Thyroid gland (tissue), 4 donors: Measurements from ENCODE around the gene TOGARAM1. TPM values are rescaled to one million over a fixed set of nuclear protein-coding genes. Genes with fewer than 3 reads are reported as not detected.

ENCODE experiments used
- DNase-seq, 2 donors: peaks; one replicate each; pipeline ENCODE4 v3.0.0-alpha.2; 2019
- H3K27ac ChIP-seq, 3 donors: fragments of 200-600 bp; sonication (generic); 1 replicate in 2 of 3; 2 replicates in 1 of 3; pipeline ENCODE4 v1.5.1; 2016 to 2019; ENCODE audit warnings: mild to moderate bottlenecking in 1 of 3, moderate library complexity in 1 of 3
- H3K27me3 ChIP-seq: fragments of 200-600 bp; sonication (generic); one replicate; pipeline ENCODE4 v1.5.1; 2019
- H3K36me3 ChIP-seq, 2 donors: fragments of 200-600 bp; sonication (generic); one replicate each; pipeline ENCODE4 v1.5.1; 2016 to 2019
- H3K4me1 ChIP-seq, 2 donors: fragments of 200-600 bp; sonication (generic); one replicate each; pipeline ENCODE4 v1.5.1; 2017 to 2019
- H3K4me3 ChIP-seq, 3 donors: fragments of 200-600 bp; sonication (generic); replicated peaks in 1 of 3; 1 replicate in 2 of 3; 2 replicates in 1 of 3; pipeline ENCODE4 v1.5.1; 2016; ENCODE audit warnings: mild to moderate bottlenecking in 1 of 3
- H3K9me3 ChIP-seq: fragments of 200-600 bp; sonication (generic); one replicate; pipeline ENCODE4 v1.5.1; 2017
- POLR2A ChIP-seq, 2 donors: fragments of 450-650 bp; IDR thresholded peaks; one replicate each; pipeline ENCODE4 v1.6.1; 2017; ENCODE audit warnings: antibody characterized with exemption in 2 of 2, mild to moderate bottlenecking in 2 of 2, moderate library complexity in 1 of 2
- WGBS, 2 donors: methylation state at CpG; one replicate each; pipeline ENCODE4 v1.1.5; 2017; 5-methylcytosine and 5-hydroxymethylcytosine counted together
- intact Hi-C: fragments of 100-400 bp; cut with DNase I; formaldehyde crosslinking; loops from one replicate; pipeline ENCODE4 v1.15.1; 2023
- total RNA-seq, 4 donors: library from RNA; depleted of rRNA; stranded (reverse); fragments of >200 nt; gene quantifications; one replicate each; pipeline ENCODE4 v1.2.3, GENCODE V29; 2016
- TF ChIP-seq, protein P1 (sequence below), 6 experiments: fragments of 200-600 bp in 3 of 6; fragments of 450-650 bp in 3 of 6; sonication (generic) in 3 of 6; IDR thresholded peaks; one replicate each; pipeline ENCODE4 v1.5.1; 2016 to 2019; ENCODE audit warnings: antibody characterized with exemption in 6 of 6, mild to moderate bottlenecking in 2 of 6, inconsistent platforms in 1 of 6, moderate library complexity in 1 of 6

Gene TOGARAM1
- total RNA-seq: 10 to 100 TPM; 30.3 to 54.8 (median 36.2) TPM

GRCh38 chr14:44961554-44962333, at the start of gene TOGARAM1, which contains the start of gene KLHL28:
TOGARAM1 (plus strand) TSS chr14:44962190; CDS start chr14:44962422, 232 bp downstream.
KLHL28 (minus strand) TSS chr14:44961947; CDS start chr14:44945928, 16,019 bp downstream.
- DNase-seq: peak; percentile 99
- Histone ChIP-seq H3K9me3 (no peaks in the 10 kb centered on the region), H3K27ac (peak within 1 kb of the TSS; percentile 80 to 87 (median 80)), H3K4me1 (peaks cover 17 to 41% of the 10 kb centered on the region in 2 donors), H3K36me3 (no peaks in the 10 kb centered on the region), H3K27me3 (no peaks in the 10 kb centered on the region), H3K4me3 (peak within 1 kb of the TSS; percentile 63 to 86 (median 83))
- TF ChIP-seq POLR2A (IDR thresholded peaks at IDR 0.05): peak; percentile 65 to 95
- TF ChIP-seq, protein P1, sequence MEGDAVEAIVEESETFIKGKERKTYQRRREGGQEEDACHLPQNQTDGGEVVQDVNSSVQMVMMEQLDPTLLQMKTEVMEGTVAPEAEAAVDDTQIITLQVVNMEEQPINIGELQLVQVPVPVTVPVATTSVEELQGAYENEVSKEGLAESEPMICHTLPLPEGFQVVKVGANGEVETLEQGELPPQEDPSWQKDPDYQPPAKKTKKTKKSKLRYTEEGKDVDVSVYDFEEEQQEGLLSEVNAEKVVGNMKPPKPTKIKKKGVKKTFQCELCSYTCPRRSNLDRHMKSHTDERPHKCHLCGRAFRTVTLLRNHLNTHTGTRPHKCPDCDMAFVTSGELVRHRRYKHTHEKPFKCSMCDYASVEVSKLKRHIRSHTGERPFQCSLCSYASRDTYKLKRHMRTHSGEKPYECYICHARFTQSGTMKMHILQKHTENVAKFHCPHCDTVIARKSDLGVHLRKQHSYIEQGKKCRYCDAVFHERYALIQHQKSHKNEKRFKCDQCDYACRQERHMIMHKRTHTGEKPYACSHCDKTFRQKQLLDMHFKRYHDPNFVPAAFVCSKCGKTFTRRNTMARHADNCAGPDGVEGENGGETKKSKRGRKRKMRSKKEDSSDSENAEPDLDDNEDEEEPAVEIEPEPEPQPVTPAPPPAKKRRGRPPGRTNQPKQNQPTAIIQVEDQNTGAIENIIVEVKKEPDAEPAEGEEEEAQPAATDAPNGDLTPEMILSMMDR (IDR thresholded peaks at IDR 0.05): no peak
- WGBS, 2 donors: 0 to 1% methylated on average over 35 to 37 of the region's 37 CpGs
- intact Hi-C loops: loop anchor here (5.0 kb wide), 1 partner anchor 171 kb away; the partner anchor contains the start of gene FKBP3

- 22 to 32% methylated on average over 4 of the region's 4 CpGs for WGBS, 2 donors
- Histone ChIP-seq H3K4me3 (no peak overlapping the region), H3K27me3 (no peaks in the 10 kb centered on the region), H3K27ac (no peak overlapping the region), H3K36me3 (no peaks in the 10 kb centered on the region), H3K4me1 (peaks cover 3 to 14% of the 10 kb centered on the region in 2 donors), H3K9me3 (no peaks in the 10 kb centered on the region)
- DNase-seq: peak; percentile 67 to 75
- intact Hi-C loops: loop anchor here (5.0 kb wide), 2 partner anchors 222 to 352 kb away; partner anchors contain the start of gene FANCM
- TF ChIP-seq, protein P1 (IDR thresholded peaks at IDR 0.05): no peak
- no peak for TF ChIP-seq POLR2A (IDR thresholded peaks at IDR 0.05)
These were observed 47.1 kb upstream of the TOGARAM1 start for GRCh38 chr14:44914849-44915248.

DNA sequence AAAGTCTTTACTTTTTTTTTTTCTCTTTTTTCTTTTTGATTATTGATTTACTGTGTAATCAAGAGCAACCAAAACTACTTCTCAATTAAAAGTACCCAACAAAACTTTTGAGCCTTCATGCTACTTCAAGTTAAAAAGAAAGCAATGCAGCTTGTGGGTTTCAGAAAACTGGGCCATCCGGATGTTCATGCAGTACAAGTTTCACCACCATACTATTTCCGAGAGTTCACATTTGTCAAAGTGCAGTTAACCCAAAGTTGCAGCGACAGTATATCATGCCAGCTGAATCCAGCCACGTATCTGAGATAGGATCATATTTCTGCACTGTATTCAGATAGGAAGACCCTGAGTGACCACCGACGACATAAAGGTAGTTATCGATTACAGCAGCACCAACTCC, 33.2 kb upstream of the TOGARAM1 start:
- H3K27me3 ChIP-seq: no peaks in the 10 kb centered on the region
- intact Hi-C loops: no loop called here
- TF ChIP-seq, protein P1 (IDR thresholded peaks at IDR 0.05): no peak
- no peak for TF ChIP-seq POLR2A (IDR thresholded peaks at IDR 0.05)
- H3K9me3 ChIP-seq: no peaks in the 10 kb centered on the region
- DNase-seq: no peak
- H3K4me1 ChIP-seq: no peaks in the 10 kb centered on the region
- H3K4me3 ChIP-seq: no peak overlapping the region
- no peak overlapping the region for H3K27ac ChIP-seq
- H3K36me3 ChIP-seq: no peaks in the 10 kb centered on the region
- 88 to 92% methylated on average over 7 of the region's 7 CpGs for WGBS, 2 donors

DNA sequence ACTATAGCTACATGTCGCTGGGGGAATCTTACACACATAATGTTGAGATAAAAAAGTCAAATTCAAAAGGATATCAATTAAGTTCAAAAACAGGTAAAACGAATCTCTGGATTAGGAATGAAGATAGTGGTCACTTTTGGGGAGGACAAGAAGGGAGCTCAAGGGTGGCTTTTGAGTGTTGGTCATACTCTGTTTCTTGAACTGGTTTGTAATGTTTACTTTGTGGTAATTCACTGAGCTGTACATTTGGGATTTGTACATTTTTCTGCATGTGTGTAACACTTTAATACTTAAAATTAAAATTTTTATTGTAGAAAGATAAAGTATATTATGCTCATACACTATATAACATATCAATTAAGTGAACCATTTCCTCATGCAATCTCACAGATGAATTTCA, 26.8 kb upstream of the TOGARAM1 start:
- Histone ChIP-seq H3K27ac (no peak overlapping the region), H3K4me1 (no peaks in the 10 kb centered on the region), H3K36me3 (no peaks in the 10 kb centered on the region), H3K4me3 (no peak overlapping the region), H3K9me3 (no peaks in the 10 kb centered on the region), H3K27me3 (no peaks in the 10 kb centered on the region)
- WGBS, 2 donors: 89 to 93% methylated on average over 2 of the region's 2 CpGs
- intact Hi-C loops: no loop called here
- TF ChIP-seq, protein P1 (IDR thresholded peaks at IDR 0.05): no peak
- no peak for TF ChIP-seq POLR2A (IDR thresholded peaks at IDR 0.05)
- no peak for DNase-seq

GRCh38 chr14:44937547-44937946, 24.4 kb upstream of the TOGARAM1 start:
- no peak for DNase-seq
- no peaks in the 10 kb centered on the region for H3K27me3 ChIP-seq
- intact Hi-C loops: no loop called here
- TF ChIP-seq, protein P1 (IDR thresholded peaks at IDR 0.05): no peak
- no peak overlapping the region for H3K27ac ChIP-seq
- no peaks in the 10 kb centered on the region for H3K4me1 ChIP-seq
- 99 to 100% methylated on average over 2 of the region's 2 CpGs for WGBS, 2 donors
- H3K9me3 ChIP-seq: no peaks in the 10 kb centered on the region
- H3K36me3 ChIP-seq: peaks cover 0 to 3% of the 10 kb centered on the region in 2 donors
- no peak overlapping the region for H3K4me3 ChIP-seq
